Stimulated activated CD8-positive, alpha-beta memory T cell treated with anti-CD3 and anti-CD28 coated beads, Interleukin-4, amount 100 ng/mL, for 4 hours (primary cell): ENCODE measurements around the gene SMYD3.

Source experiments
- DNase-seq, 2 donors: peaks; one replicate each; pipeline ENCODE4 v3.0.0-alpha.2; 2020; ENCODE audit warnings: low read depth in 2 of 2, low spot score in 1 of 2

Gene SMYD3

GRCh38 chr1:246181241-246181640 is 325.8 kb downstream of the SMYD3 start:
- DNase-seq: no peak

- no peak for DNase-seq
Measured at GRCh38 chr1:246179401-246179800, 327.7 kb downstream of the SMYD3 start.

GRCh38 chr1:246178717-246179311 is 328.3 kb downstream of the SMYD3 start:
- no peak for DNase-seq

GRCh38 chr1:246176126-246177024 is 330.7 kb downstream of the SMYD3 start:
- DNase-seq: no peak

GRCh38 chr1:246170574-246171261 is 336.4 kb downstream of the SMYD3 start:
- DNase-seq: no peak

- no peak for DNase-seq
Measured at GRCh38 chr1:246169486-246169885, 337.6 kb downstream of the SMYD3 start.

- no peak for DNase-seq
Measured at GRCh38 chr1:246169019-246169418, 338.1 kb downstream of the SMYD3 start.

GRCh38 chr1:246166841-246167240 is 340.2 kb downstream of the SMYD3 start:
- DNase-seq: no peak

GRCh38 chr1:246165826-246166709 is 341.0 kb downstream of the SMYD3 start:
- DNase-seq: no peak

GRCh38 chr1:246164764-246165163 is 342.3 kb downstream of the SMYD3 start:
- no peak for DNase-seq

GRCh38 chr1:246162560-246162959 is 344.5 kb downstream of the SMYD3 start:
- DNase-seq: no peak

- DNase-seq: no peak
Measured at GRCh38 chr1:246161626-246162025, 345.5 kb downstream of the SMYD3 start.

- no peak for DNase-seq
Measured at GRCh38 chr1:246160905-246161304, 346.2 kb downstream of the SMYD3 start.

- no peak for DNase-seq
Measured at GRCh38 chr1:246160374-246160773, 346.7 kb downstream of the SMYD3 start.

GRCh38 chr1:246159279-246160227 is 347.5 kb downstream of the SMYD3 start:
- no peak for DNase-seq

- no peak for DNase-seq
Measured at GRCh38 chr1:246158131-246158530, 348.9 kb downstream of the SMYD3 start.

- no peak for DNase-seq
Measured at GRCh38 chr1:246157516-246157915, 349.6 kb downstream of the SMYD3 start.

- no peak for DNase-seq
Measured at GRCh38 chr1:246156847-246157246, 350.2 kb downstream of the SMYD3 start.

- no peak for DNase-seq
Measured at GRCh38 chr1:246155923-246156322, 351.2 kb downstream of the SMYD3 start.

- no peak for DNase-seq
Measured at GRCh38 chr1:246153796-246154212, 353.3 kb downstream of the SMYD3 start.
